ENCODE measurements around the gene TMEM141. TPM values are rescaled to one million over a fixed set of nuclear protein-coding genes. Genes with fewer than 3 reads are reported as not detected.
A peak's percentile ranks its signal among the peaks of the same experiment; 100 is the strongest.

TMEM141 gene
- total RNA-seq (10 to 100 TPM; 24.4 to 53.5 (median 45.8) TPM), total RNA-seq (3.8 to 12.6 (median 6.7) reads per million in 29 experiments)
- 48.1 TPM for total RNA-seq (2013)

DNA sequence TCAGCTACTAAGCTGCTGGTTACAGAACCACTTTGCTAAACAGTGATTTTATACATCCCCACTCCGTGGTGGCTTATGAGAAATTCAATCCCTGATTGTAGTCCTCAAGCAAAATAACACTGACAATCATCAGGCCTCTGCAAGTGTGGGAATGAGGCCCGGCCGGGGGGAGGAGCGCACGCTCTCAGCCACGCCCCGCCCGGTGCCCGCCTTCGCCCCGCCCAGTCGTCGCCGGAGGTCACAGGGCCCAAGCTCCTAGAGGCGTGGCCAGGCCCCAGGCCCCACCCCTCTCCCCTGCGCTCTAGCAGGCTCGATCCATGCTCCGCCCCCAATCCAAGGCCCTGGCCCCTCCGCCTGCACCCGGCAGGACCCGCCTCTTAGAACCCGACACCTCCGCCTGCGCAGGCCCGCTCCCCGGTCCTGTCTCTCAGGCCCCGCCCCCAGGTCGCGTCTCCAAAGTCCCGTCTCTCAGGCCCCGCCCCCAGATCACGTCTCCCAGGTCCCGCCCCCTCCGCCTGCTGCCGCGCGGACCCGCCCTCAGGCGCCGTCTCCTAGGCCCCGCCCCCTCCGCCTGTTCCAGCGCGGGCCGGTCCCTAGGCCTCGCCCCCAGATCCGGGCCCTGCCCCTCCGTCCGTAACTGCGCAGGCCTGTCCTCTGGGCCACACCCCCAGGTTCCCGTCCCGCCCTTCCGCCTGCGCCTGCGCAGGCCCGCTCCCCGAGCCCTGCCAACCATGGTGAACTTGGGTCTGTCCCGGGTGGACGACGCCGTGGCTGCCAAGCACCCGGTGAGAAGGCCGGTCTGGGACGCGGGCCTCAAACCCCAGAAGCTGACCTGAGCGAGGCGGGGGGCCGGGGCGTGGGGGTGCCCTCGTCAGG lies at the start of gene TMEM141:
Gene TMEM141, plus strand, starts transcription at position 705 of the 876 bp plus-strand sequence. Its CDS starts 27 bp downstream, at position 732.
- peaks cover 0 to 7% of the 10 kb centered on the region in 2 donors for H3K36me3 ChIP-seq (ENCODE audit: control insufficient read depth in 2 of 2, extremely low read depth in 1 of 2, insufficient read depth in 1 of 2, low read length in 1 of 2)
- Mint-ChIP-seq H3K27me3 (peaks cover 0 to 3% of the 10 kb centered on the region in 2 donors), H3K9me3 (no peaks in the 10 kb centered on the region), H3K36me3 (peaks cover 5% of the 10 kb centered on the region), H3K4me3 (peak within 1 kb of the TSS; percentile 78 to 82 (median 80)), H3K27ac (peak within 1 kb of the TSS; percentile 89 to 91), H3K4me1 (peaks cover 12 to 29% (median 21%) of the 10 kb centered on the region in 3 donors)
- peaks cover 0 to 4% of the 10 kb centered on the region in 2 experiments for H3K27me3 ChIP-seq (replicated peaks in 1 of 2; ENCODE audit: control insufficient read depth in 2 of 2, extremely low read depth in 1 of 2, insufficient read depth in 2 of 2, low read length in 1 of 2)
- ChIA-PET CTCF (interaction anchor here (0.6 to 1.2 kb wide), 7 partner anchors 16 to 398 kb away, joined by 3 to 8 read pairs (median 3); partner anchors contain the start of gene TRAF2 (in 1 of the 2)), POLR2A (interaction anchor here (0.5 to 0.6 kb wide), 2 partner anchors 95 to 450 kb away, joined by 3 read pairs; no protein-coding TSS in a partner anchor)
- DNase-seq, result peak; percentile 98 to 100 (median 100)
- H3K4me3 ChIP-seq (ENCODE audit: control insufficient read depth in 1 of 2, extremely low read depth in 1 of 2, low read length in 1 of 2), result peak within 1 kb of the TSS; percentile 75 to 86
- ATAC-seq (replicated peaks in 1 of 4), result peak; percentile 87 to 91 (median 90)
- peaks cover 7 to 40% of the 10 kb centered on the region in 2 experiments for H3K4me1 ChIP-seq (ENCODE audit: control insufficient read depth in 1 of 2, extremely low read depth in 1 of 2, insufficient read depth in 2 of 2, low read length in 2 of 2)
- WGBS (ENCODE audit: insufficient coverage), result under 1% methylated on average over 66 of the region's 70 CpGs
- no peaks in the 10 kb centered on the region for H3K9me3 ChIP-seq
- peak within 1 kb of the TSS; percentile 97 for H3K27ac ChIP-seq (ENCODE audit: low read length)

DNA sequence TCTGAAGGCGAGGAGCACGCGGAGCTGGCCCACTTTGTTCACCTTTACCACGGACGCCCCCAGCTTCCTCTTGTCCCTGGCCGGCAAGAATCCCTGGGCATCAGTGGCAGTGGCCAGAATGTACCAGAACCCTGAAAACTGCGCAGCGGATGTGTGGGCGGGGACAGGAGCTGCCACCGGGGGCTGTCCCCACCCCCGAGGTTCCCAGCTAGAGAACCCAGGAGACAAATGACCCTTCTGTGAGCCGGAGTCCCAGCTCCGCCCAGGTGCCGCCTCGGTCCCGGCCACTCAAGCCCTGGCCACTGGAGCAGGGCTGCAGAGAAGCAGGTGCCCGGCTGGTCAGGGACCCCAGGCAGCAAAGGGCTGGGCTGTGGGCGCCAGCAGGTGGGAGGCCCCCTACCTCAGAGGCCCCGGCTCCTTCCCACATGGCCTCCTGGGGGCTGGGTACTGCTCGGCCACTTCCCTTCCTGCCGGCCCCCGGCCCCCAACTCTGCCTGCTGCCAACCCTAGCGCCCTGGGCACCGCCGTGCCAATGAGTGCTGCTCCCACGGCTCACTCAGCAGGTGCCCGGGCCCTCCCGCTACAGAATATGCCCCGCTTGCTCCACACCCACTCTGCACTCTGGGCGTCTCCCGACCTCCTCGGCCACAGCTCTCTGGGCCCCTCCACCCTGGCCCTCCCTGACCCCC lies 49.1 kb upstream of the TMEM141 start:
- DNase-seq, result peak in 4 of 35 experiments; percentile 11 to 37 (median 24)
- peak; percentile 51 to 78 (median 68) for ATAC-seq (replicated peaks in 1 of 4)
- Mint-ChIP-seq H3K4me1 (peaks cover 0 to 7% (median 6%) of the 10 kb centered on the region in 3 donors), H3K9me3 (no peaks in the 10 kb centered on the region), H3K36me3 (no peaks in the 10 kb centered on the region), H3K4me3 (peak overlapping the region; percentile 52 to 74 (median 66)), H3K27ac (no peak overlapping the region), H3K27me3 (peaks cover 0 to 16% of the 10 kb centered on the region in 2 donors)
- Histone ChIP-seq H3K36me3 (ENCODE audit: control insufficient read depth in 2 of 2, extremely low read depth in 1 of 2, insufficient read depth in 1 of 2, low read length in 1 of 2) (no peaks in the 10 kb centered on the region), H3K4me3 (ENCODE audit: control insufficient read depth in 1 of 2, extremely low read depth in 1 of 2, low read length in 1 of 2) (peak overlapping the region in 1 of 2 donors; percentile 47), H3K9me3 (no peaks in the 10 kb centered on the region), H3K4me1 (ENCODE audit: control insufficient read depth in 1 of 2, extremely low read depth in 1 of 2, insufficient read depth in 2 of 2, low read length in 2 of 2) (peaks cover 0 to 25% of the 10 kb centered on the region in 2 experiments), H3K27me3 (replicated peaks in 1 of 2; ENCODE audit: control insufficient read depth in 2 of 2, extremely low read depth in 1 of 2, insufficient read depth in 2 of 2, low read length in 1 of 2) (peaks cover 0 to 66% of the 10 kb centered on the region in 2 experiments), H3K27ac (ENCODE audit: low read length) (no peak overlapping the region)
- CTCF ChIA-PET, result interaction anchor here in 1 of 2 donors (0.8 kb wide), 1 partner anchor 15 kb away, joined by 3 read pairs; no protein-coding TSS in a partner anchor
- WGBS (ENCODE audit: insufficient coverage), result 5% methylated on average over 27 of the region's 32 CpGs
- POLR2A ChIA-PET, result no interaction called here

DNA sequence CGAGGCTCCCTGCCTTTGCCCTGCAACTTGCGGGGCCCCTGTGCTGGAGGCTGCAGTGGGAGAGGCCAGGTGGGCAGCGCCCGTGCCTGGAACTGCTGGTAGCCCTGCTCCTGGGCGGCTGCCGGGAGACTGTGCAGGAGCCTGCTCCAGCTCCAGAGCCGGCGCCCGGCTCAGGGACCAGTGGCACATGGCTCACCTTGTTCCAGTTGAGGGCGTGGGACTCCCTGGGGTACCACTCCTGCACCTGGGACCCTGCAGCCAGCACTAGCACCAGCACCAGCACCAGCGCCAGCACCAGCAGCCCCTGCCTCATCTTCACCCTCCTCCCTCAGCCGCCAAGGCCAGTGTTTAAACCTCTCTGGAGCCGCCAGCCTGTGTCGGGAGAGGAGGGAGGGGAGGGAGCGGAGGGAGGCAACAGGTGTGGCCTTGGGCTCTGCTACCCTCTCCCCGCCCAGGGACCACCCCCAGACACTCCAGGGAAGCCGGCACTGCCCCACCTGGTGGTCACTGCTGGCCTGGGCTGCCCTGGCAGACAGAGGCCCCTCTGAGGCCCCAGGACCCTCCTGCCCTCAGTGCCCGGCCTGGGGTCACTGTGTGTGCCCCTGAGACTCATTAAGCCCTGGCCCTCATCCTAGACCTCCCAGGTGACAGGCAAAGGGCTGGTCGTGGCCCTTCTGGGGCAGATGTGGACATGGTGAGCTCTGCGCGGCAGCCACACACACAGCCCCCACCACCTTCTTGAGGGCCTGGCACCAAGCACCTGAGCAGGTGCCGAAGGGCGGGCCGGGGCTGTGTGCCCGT lies 48.4 kb upstream of the TMEM141 start, which contains the start of gene LCN10:
Gene LCN10, minus strand, starts transcription at position 350 of the 801 bp plus-strand sequence. Its CDS starts 37 bp downstream, at position 313.
- WGBS (ENCODE audit: insufficient coverage), result 69% methylated on average over 11 of the region's 25 CpGs

DNA sequence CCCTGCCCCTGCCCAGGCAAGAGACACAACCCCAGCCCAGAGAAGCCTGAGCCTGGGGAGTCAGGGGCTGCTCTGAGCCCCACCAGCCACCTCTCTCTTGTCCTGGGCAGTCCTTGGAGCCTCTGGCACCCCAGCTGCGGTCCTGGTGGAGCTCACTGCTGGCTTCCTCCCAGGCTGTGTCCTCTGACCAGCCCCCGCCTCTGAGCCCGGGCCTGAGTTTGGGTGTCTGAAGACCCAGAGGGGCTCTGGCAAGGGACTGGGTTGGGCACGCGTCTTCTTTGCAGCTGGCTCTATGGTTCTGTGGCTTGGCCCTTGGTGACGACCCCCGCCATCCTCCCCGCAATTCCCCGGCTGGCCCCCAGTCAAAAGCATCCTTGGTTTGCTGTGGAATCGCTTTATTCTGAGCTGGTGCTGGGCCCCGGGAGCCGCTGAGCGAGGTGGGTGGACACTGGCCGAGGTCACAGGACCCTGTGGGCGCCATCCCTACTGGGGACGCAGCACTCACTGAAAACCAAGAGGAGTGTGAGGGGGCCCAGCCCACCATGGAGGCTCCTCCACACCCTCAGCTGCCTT lies 47.4 kb upstream of the TMEM141 start:
- H3K27me3 ChIP-seq (replicated peaks in 1 of 2; ENCODE audit: control insufficient read depth in 2 of 2, extremely low read depth in 1 of 2, insufficient read depth in 2 of 2, low read length in 1 of 2), result peaks cover 0 to 82% of the 10 kb centered on the region in 2 experiments
- H3K9me3 ChIP-seq, result no peaks in the 10 kb centered on the region
- H3K27ac ChIP-seq (ENCODE audit: low read length), result no peak overlapping the region
- WGBS (ENCODE audit: insufficient coverage), result 92% methylated on average over 16 of the region's 16 CpGs
- H3K9me3 Mint-ChIP-seq, result no peaks in the 10 kb centered on the region
- no peak for ATAC-seq (replicated peaks in 1 of 4)
- no peaks in the 10 kb centered on the region for H3K36me3 Mint-ChIP-seq
- H3K4me3 Mint-ChIP-seq, result no peak overlapping the region
- H3K27ac Mint-ChIP-seq, result no peak overlapping the region
- ChIA-PET POLR2A (no interaction called here), CTCF (no interaction called here)
- no peaks in the 10 kb centered on the region for H3K36me3 ChIP-seq (ENCODE audit: control insufficient read depth in 2 of 2, extremely low read depth in 1 of 2, insufficient read depth in 1 of 2, low read length in 1 of 2)
- H3K4me1 ChIP-seq (ENCODE audit: control insufficient read depth in 1 of 2, extremely low read depth in 1 of 2, insufficient read depth in 2 of 2, low read length in 2 of 2), result peaks cover 0 to 25% of the 10 kb centered on the region in 2 experiments
- DNase-seq, result no peak
- H3K4me1 Mint-ChIP-seq, result peaks cover 0 to 7% (median 6%) of the 10 kb centered on the region in 3 donors
- no peak overlapping the region for H3K4me3 ChIP-seq (ENCODE audit: control insufficient read depth in 1 of 2, extremely low read depth in 1 of 2, low read length in 1 of 2)
- H3K27me3 Mint-ChIP-seq, result peaks cover 0 to 18% of the 10 kb centered on the region in 2 donors

More for the DNA sequence above, 48.4 kb upstream of the TMEM141 start, which contains the start of gene LCN10:
- H3K9me3 Mint-ChIP-seq, result no peaks in the 10 kb centered on the region
- peak in 1 of 4 experiments; percentile 16 for ATAC-seq (replicated peaks in 1 of 4)
- peak within 1 kb of the TSS in 1 of 2 donors; percentile 47 for H3K4me3 ChIP-seq (ENCODE audit: control insufficient read depth in 1 of 2, extremely low read depth in 1 of 2, low read length in 1 of 2)
- peak within 1 kb of the TSS; percentile 52 to 74 (median 66) for H3K4me3 Mint-ChIP-seq
- ChIA-PET CTCF (no interaction called here), POLR2A (no interaction called here)
- H3K27me3 Mint-ChIP-seq, result peaks cover 0 to 16% of the 10 kb centered on the region in 2 donors
- H3K27ac Mint-ChIP-seq, result no peak within 1 kb of the TSS
- no peaks in the 10 kb centered on the region for H3K36me3 Mint-ChIP-seq
- no peaks in the 10 kb centered on the region for H3K9me3 ChIP-seq
- peaks cover 0 to 7% (median 6%) of the 10 kb centered on the region in 3 donors for H3K4me1 Mint-ChIP-seq
- no peak for DNase-seq
- no peaks in the 10 kb centered on the region for H3K36me3 ChIP-seq (ENCODE audit: control insufficient read depth in 2 of 2, extremely low read depth in 1 of 2, insufficient read depth in 1 of 2, low read length in 1 of 2)
- H3K27me3 ChIP-seq (replicated peaks in 1 of 2; ENCODE audit: control insufficient read depth in 2 of 2, extremely low read depth in 1 of 2, insufficient read depth in 2 of 2, low read length in 1 of 2), result peaks cover 0 to 73% of the 10 kb centered on the region in 2 experiments
- H3K4me1 ChIP-seq (ENCODE audit: control insufficient read depth in 1 of 2, extremely low read depth in 1 of 2, insufficient read depth in 2 of 2, low read length in 2 of 2), result peaks cover 0 to 25% of the 10 kb centered on the region in 2 experiments
- no peak within 1 kb of the TSS for H3K27ac ChIP-seq (ENCODE audit: low read length)

DNA sequence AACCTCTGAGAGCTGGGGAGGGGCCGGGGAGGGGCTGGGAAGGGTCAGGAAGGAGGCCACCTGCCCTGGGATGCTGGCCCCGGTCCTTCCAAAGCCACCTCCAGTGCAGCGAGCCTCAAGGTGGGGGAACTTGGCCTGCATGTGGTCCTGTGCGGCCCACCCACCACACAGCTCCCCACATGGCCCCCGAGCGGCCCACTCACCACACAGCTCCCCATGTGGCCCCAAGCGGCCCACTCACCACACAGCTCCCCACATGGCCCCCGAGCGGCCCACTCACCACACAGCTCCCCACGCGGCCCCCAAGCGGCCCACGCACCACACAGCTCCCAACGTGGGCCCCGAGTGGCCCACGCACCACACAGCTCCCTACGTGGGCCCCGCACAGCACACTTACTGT lies 46.4 kb upstream of the TMEM141 start:
- no peaks in the 10 kb centered on the region for H3K9me3 Mint-ChIP-seq
- no peak for ATAC-seq (replicated peaks in 1 of 4)
- DNase-seq, result no peak
- CTCF ChIA-PET, result interaction anchor here in 1 of 2 donors (0.8 kb wide), 1 partner anchor 14 kb away, joined by 9 read pairs; the partner anchor contains the start of gene LCN8
- no peak overlapping the region for H3K27ac Mint-ChIP-seq
- H3K36me3 ChIP-seq (ENCODE audit: control insufficient read depth in 2 of 2, extremely low read depth in 1 of 2, insufficient read depth in 1 of 2, low read length in 1 of 2), result no peaks in the 10 kb centered on the region
- no peak overlapping the region for H3K4me3 Mint-ChIP-seq
- no peak overlapping the region for H3K27ac ChIP-seq (ENCODE audit: low read length)
- peaks cover 0 to 18% of the 10 kb centered on the region in 2 donors for H3K27me3 Mint-ChIP-seq
- H3K9me3 ChIP-seq, result no peaks in the 10 kb centered on the region
- peaks cover 0 to 25% of the 10 kb centered on the region in 2 experiments for H3K4me1 ChIP-seq (ENCODE audit: control insufficient read depth in 1 of 2, extremely low read depth in 1 of 2, insufficient read depth in 2 of 2, low read length in 2 of 2)
- WGBS (ENCODE audit: insufficient coverage), result 67% methylated on average over 3 of the region's 18 CpGs
- POLR2A ChIA-PET, result no interaction called here
- peaks cover 0 to 7% (median 6%) of the 10 kb centered on the region in 3 donors for H3K4me1 Mint-ChIP-seq
- H3K4me3 ChIP-seq (ENCODE audit: control insufficient read depth in 1 of 2, extremely low read depth in 1 of 2, low read length in 1 of 2), result no peak overlapping the region
- no peaks in the 10 kb centered on the region for H3K36me3 Mint-ChIP-seq
- peaks cover 0 to 91% of the 10 kb centered on the region in 2 experiments for H3K27me3 ChIP-seq (replicated peaks in 1 of 2; ENCODE audit: control insufficient read depth in 2 of 2, extremely low read depth in 1 of 2, insufficient read depth in 2 of 2, low read length in 1 of 2)

Measured in T-cell (primary cell).